ENCODE data around the gene IDUA. TPM values are rescaled to one million over a fixed set of nuclear protein-coding genes. Genes with fewer than 3 reads are reported as not detected.

The IDUA gene
- total RNA-seq, 1 donor from 2014 or later: 2.6 TPM

DNA sequence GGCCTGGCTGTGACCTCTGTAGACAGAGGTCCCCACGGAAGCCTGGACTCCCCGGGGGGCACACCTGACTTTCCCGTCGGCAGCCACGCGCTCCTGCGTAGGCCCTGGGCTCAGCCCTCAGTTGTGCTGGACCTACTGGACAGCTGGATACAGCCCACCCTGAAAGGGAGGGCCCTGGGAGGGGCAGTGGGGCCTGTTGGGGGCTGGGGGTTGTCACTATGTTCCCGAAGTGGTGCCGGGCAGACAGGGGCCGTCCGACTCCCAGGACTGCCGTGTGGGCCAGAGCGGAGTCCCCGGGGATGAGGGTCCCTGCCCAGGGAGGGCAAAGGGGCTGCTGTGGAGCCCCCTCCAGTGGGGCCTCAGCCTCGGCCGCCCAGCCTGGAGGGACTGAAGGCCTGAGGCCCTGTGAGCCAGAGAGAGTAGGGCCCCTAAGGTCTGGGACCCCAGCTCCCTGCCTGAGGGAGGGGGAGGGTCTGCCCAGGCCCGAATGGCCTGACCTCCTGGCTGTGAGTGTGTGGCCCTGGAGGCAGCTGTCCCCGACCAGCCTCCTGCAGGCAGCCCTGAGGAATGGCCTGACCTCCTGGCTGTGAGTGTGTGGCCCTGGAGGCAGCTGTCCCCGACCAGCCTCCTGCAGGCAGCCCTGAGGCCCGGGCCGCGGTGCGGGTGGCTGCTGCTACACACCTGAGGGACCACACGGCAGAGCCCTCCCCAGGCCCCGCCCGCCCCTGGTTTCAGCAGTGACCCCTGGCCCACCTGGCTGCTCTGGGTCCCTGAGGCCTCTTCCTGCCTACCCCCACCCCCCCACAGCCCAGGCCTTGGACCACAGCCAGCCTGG lies 50.3 kb downstream of the IDUA start:
- no peak overlapping the region for H3K4me3 ChIP-seq (ENCODE audit: low read depth, low read length)
- DNase-seq (ENCODE audit: low read depth): no peak
- H3K27me3 ChIP-seq (ENCODE audit: control insufficient read depth, insufficient read depth, low read length): peaks cover 5% of the 10 kb centered on the region
- TF ChIP-seq, protein P1, sequence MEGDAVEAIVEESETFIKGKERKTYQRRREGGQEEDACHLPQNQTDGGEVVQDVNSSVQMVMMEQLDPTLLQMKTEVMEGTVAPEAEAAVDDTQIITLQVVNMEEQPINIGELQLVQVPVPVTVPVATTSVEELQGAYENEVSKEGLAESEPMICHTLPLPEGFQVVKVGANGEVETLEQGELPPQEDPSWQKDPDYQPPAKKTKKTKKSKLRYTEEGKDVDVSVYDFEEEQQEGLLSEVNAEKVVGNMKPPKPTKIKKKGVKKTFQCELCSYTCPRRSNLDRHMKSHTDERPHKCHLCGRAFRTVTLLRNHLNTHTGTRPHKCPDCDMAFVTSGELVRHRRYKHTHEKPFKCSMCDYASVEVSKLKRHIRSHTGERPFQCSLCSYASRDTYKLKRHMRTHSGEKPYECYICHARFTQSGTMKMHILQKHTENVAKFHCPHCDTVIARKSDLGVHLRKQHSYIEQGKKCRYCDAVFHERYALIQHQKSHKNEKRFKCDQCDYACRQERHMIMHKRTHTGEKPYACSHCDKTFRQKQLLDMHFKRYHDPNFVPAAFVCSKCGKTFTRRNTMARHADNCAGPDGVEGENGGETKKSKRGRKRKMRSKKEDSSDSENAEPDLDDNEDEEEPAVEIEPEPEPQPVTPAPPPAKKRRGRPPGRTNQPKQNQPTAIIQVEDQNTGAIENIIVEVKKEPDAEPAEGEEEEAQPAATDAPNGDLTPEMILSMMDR (IDR thresholded peaks at IDR 0.05; ENCODE audit: insufficient read depth, low read length, severe bottlenecking): no peak
- H3K36me3 ChIP-seq (ENCODE audit: control insufficient read depth, insufficient read depth, low read length): no peaks in the 10 kb centered on the region
- no peak for FAIRE-seq

DNA sequence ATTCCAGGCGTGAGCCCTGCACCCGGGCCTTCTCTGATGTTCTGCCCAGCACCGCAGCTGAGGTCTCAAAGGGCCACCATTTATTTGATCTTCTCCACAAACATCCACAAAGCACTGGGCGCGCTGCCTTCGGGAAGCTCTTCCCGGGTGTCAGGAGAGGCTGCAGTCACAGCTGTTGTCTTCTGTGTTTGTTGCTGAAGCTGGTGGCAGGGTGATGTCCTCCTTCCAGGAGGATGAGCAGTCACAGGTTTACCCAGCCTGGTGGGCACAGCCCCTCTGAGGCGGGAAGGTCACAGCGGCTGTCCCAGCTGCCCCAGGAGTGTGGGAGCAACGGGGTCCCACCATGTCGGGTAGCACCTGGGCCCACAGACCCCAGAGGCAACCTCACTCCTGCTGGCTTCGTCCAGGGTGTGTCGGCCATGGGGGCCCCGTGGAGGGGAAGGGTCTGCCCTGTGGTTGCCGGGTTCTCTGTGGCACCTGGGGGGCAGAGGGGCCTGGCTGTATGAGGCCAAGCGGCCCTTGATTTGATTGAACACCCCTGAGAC lies 52.2 kb downstream of the IDUA start:
- H3K4me3 ChIP-seq (ENCODE audit: low read depth, low read length): no peak overlapping the region
- TF ChIP-seq, protein P1 (IDR thresholded peaks at IDR 0.05; ENCODE audit: insufficient read depth, low read length, severe bottlenecking): no peak
- FAIRE-seq (no peak), DNase-seq (ENCODE audit: low read depth) (no peak)
- no peaks in the 10 kb centered on the region for H3K36me3 ChIP-seq (ENCODE audit: control insufficient read depth, insufficient read depth, low read length)
- no peaks in the 10 kb centered on the region for H3K27me3 ChIP-seq (ENCODE audit: control insufficient read depth, insufficient read depth, low read length)

DNA sequence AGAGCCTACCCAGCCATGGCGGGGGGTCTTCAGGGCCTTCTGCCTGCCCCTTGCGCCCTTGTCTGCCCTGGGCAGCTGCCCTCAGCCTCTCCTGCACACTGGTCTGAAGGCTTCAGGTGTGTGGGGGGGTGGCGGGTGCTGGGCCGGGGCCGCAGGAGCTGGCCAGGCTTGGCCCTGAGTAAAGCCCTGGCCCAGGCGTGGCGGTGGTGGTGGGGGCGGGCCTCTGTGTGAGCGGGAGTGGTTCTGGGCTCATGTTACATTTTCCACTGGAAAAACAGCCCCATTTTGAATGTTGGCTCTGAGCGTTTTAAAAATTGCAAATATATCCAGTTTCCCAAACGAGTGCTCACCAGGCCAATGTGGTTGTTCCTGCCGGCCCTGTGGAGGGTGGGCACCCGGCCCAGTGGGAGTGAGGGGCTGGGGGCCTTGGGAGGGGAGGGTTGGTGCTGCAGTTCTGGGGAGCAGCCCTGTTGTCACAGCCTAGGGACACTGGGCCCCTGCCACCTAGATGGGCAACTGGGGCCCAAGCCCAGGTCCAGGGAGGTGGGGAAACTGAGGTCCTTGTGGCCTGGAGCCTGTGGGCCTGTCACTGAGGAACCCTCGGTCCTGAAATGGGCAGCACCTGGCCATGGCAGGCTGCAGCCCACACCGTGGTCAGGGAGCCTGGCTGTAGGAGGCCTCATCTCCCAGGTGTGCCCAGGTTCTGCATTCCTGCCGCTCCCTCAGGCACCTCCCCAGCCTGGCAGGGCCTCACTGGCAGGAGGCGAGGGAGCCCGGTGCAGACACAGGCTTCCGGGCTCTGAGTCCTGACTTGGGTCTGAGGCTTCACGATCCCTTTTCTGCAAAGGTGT lies 52.9 kb downstream of the IDUA start:
- no peak for FAIRE-seq
- no peak for DNase-seq (ENCODE audit: low read depth)
- TF ChIP-seq, protein P1 (IDR thresholded peaks at IDR 0.05; ENCODE audit: insufficient read depth, low read length, severe bottlenecking): no peak
- no peak overlapping the region for H3K4me3 ChIP-seq (ENCODE audit: low read depth, low read length)
- no peaks in the 10 kb centered on the region for H3K36me3 ChIP-seq (ENCODE audit: control insufficient read depth, insufficient read depth, low read length)
- no peaks in the 10 kb centered on the region for H3K27me3 ChIP-seq (ENCODE audit: control insufficient read depth, insufficient read depth, low read length)

DNA sequence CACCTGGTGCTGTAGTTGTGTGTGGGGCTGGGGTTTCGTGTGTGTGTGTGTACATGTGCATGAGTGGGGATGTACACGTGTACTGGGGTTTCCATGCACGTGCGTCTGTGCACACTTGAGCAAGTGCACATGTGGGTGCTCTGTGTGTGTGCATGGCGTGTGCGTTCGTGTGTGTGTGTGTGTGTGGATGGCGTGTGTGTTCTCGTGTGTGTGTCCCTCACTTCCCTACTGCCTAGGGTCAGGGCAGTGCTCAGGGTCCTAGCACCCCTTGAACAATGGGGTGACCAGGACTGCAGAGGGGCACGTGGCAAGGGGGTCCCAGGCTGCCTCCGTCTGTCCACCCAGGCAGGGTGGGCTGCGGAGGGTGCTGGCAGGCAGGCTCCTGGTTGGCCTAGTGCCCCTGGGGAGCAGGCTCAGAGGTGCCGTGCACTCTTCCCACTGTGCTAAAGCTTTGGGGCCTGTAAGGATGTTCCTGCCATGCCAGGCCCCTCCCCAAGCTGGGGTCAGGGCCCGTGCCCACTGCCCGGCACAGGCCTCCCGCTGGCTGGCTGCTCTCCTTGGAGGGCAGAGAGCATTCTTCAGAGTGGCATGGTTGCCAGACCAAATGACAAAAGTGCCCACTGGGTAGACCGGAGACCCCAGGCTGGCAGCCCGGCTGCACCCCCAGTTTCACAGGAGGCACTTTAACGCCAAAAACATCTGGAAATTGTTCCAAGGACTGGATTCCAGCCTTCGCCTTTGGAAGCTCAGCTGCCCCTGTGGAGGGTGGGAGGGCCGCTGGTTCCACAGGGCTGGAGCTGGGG lies 53.7 kb downstream of the IDUA start:
- Histone ChIP-seq H3K27me3 (ENCODE audit: control insufficient read depth, insufficient read depth, low read length) (no peaks in the 10 kb centered on the region), H3K4me3 (ENCODE audit: low read depth, low read length) (no peak overlapping the region), H3K36me3 (ENCODE audit: control insufficient read depth, insufficient read depth, low read length) (no peaks in the 10 kb centered on the region)
- DNase-seq (ENCODE audit: low read depth) (no peak), FAIRE-seq (peak; percentile 87)
- TF ChIP-seq, protein P1 (IDR thresholded peaks at IDR 0.05; ENCODE audit: insufficient read depth, low read length, severe bottlenecking): no peak

DNA sequence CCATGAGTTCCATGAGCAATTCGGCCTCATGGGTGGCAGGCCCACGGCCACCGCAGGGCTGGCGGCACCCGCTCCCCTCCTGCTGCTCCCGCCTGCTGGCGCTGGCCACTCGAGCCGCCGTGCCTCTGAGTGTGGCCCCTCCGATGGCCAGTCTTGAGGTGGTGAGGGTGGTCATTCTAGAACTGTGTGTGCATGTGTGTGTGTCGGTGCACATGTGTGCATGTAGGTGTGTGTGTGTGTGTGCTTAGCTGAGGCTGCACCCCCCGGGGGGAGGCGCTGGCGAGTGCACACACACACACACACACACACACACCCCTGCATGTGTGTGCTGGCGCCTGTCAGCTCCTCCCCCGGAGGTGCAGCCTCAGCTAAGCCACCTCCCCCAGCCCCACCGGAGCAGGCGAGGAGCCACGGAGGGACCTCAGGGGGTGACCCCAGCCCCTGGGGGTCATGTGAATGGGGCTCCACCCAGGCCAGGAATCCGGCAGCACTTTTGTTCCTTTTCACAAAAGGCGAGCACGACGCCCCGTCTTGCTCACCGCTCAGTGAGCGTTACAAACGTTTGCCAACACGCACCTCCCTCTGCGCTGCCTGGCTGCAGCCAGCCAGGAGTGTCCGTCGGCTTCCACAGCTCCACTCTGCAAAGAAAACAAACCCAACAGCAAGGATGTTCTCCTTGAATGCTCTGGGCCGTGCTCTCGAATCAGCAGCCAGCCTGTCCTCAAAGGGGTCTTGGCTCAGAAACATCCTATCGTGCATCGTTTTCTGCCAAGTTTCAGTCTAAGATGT lies 54.5 kb downstream of the IDUA start:
- FAIRE-seq: peak; percentile 68
- TF ChIP-seq, protein P1 (IDR thresholded peaks at IDR 0.05; ENCODE audit: insufficient read depth, low read length, severe bottlenecking): no peak

More for the DNA sequence above, 54.5 kb downstream of the IDUA start:
- Histone ChIP-seq H3K27me3 (ENCODE audit: control insufficient read depth, insufficient read depth, low read length) (no peaks in the 10 kb centered on the region), H3K4me3 (ENCODE audit: low read depth, low read length) (no peak overlapping the region), H3K36me3 (ENCODE audit: control insufficient read depth, insufficient read depth, low read length) (no peaks in the 10 kb centered on the region)
- DNase-seq (ENCODE audit: low read depth): peak; percentile 40

Measured in bronchial epithelial cell (primary cell).